Activated CD8-positive, alpha-beta T cell treated with anti-CD3 and anti-CD28 coated beads for 36 hours (primary cell): ENCODE results near the gene MIP. TPM values are rescaled to one million over a fixed set of nuclear protein-coding genes. Genes with fewer than 3 reads are reported as not detected.

ENCODE experiments used
- ATAC-seq: fragments of 200-7000 bp; cut with Tn5 transposase; one replicate; pipeline ENCODE4 v1.10.0; 2021; ENCODE audit warnings: mild to moderate bottlenecking, moderate library complexity
- CTCF ChIA-PET: fragments of 350-600 bp; sonication (Branson Sonifier 250); formaldehyde crosslinking; loops from one replicate; lab custom pipeline; 2021; ENCODE audit warnings: antibody characterized with exemption; lab: Charles Lee
- POLR2A ChIA-PET: fragments of 350-600 bp; sonication (Branson Sonifier 250); formaldehyde crosslinking; loops from one replicate; lab custom pipeline; 2021; ENCODE audit warnings: antibody characterized with exemption; lab: Charles Lee
- DNase-seq: peaks from one replicate; pipeline ENCODE4 v3.0.0-alpha.2; 2020
- H3K27ac Mint-ChIP-seq: one replicate; pipeline ENCODE4 v1.8.0; 2021; ENCODE audit warnings: mild to moderate bottlenecking, mixed read lengths
- H3K27me3 Mint-ChIP-seq: one replicate; pipeline ENCODE4 v1.8.0; 2021; ENCODE audit warnings: mixed read lengths
- H3K36me3 Mint-ChIP-seq: one replicate; pipeline ENCODE4 v1.8.0; 2021; ENCODE audit warnings: low read depth, mixed read lengths
- H3K4me1 Mint-ChIP-seq: one replicate; pipeline ENCODE4 v1.8.0; 2021; ENCODE audit warnings: low read depth, mixed read lengths
- H3K4me3 Mint-ChIP-seq: one replicate; pipeline ENCODE4 v1.8.0; 2021; ENCODE audit warnings: mild to moderate bottlenecking, moderate library complexity, mixed read lengths
- H3K9me3 Mint-ChIP-seq: one replicate; pipeline ENCODE4 v1.8.0; 2021; ENCODE audit warnings: mixed read lengths
- CTCF ChIP-seq: fragments of 200-600 bp; IDR thresholded peaks from one replicate; pipeline ENCODE4 v1.8.0; 2022; ENCODE audit warnings: antibody characterized with exemption, mild to moderate bottlenecking
- intact Hi-C: fragments of 100-400 bp; cut with micrococcal nuclease; formaldehyde crosslinking; loops from one replicate; pipeline ENCODE4 v1.10.0; 2022
- total RNA-seq, 2 experiments: library from RNA; stranded (reverse); gene quantifications; one replicate each; pipeline ENCODE4 v1.2.3, GENCODE V29; 2021

MIP gene
- total RNA-seq, 2 experiments from 2014 or later: not detected

- ATAC-seq: no peak
- no peak for TF ChIP-seq CTCF
- no peak overlapping the region for H3K4me3 Mint-ChIP-seq
- DNase-seq: no peak
- H3K27me3 Mint-ChIP-seq: peaks cover 16% of the 10 kb centered on the region
- peaks cover 27% of the 10 kb centered on the region for H3K4me1 Mint-ChIP-seq
- CTCF ChIA-PET: interaction anchor here (1.2 to 1.8 kb wide), 3 partner anchors 11 to 110 kb away, joined by 5 to 6 read pairs (median 5); no protein-coding TSS in a partner anchor
- intact Hi-C loops: no loop called here
- no peak overlapping the region for H3K27ac Mint-ChIP-seq
- H3K9me3 Mint-ChIP-seq: peaks cover 5% of the 10 kb centered on the region
- peaks cover 3% of the 10 kb centered on the region for H3K36me3 Mint-ChIP-seq
- POLR2A ChIA-PET: interaction anchor here (1.1 kb wide), 1 partner anchor 14 kb away, joined by 3 read pairs; no protein-coding TSS in a partner anchor
These were observed 30.1 kb upstream of the MIP start for GRCh38 chr12:56484566-56484965.

- no peak for ATAC-seq
- H3K4me3 Mint-ChIP-seq: no peak overlapping the region
These were observed 25.2 kb upstream of the MIP start for GRCh38 chr12:56479625-56480024.

GRCh38 chr12:56477521-56478225 lies 23.2 kb upstream of the MIP start:
- ATAC-seq: no peak
- no peak for DNase-seq
- intact Hi-C loops: no loop called here
- peaks cover 2% of the 10 kb centered on the region for H3K36me3 Mint-ChIP-seq
- CTCF ChIA-PET: interaction anchor here (0.6 kb wide), 1 partner anchor 103 kb away, joined by 4 read pairs; no protein-coding TSS in a partner anchor
- POLR2A ChIA-PET: interaction anchor here (1.1 to 2.9 kb wide), 2 partner anchors 9 to 18 kb away, joined by 4 to 9 read pairs; partner anchors contain the start of gene SPRYD4
- H3K27me3 Mint-ChIP-seq: no peaks in the 10 kb centered on the region
- H3K27ac Mint-ChIP-seq: no peak overlapping the region
- peaks cover 15% of the 10 kb centered on the region for H3K4me1 Mint-ChIP-seq
- H3K4me3 Mint-ChIP-seq: no peak overlapping the region
- no peaks in the 10 kb centered on the region for H3K9me3 Mint-ChIP-seq
- no peak for TF ChIP-seq CTCF

More at GRCh38 chr12:56479625-56480024, 25.2 kb upstream of the MIP start:
- DNase-seq: no peak
- no peak overlapping the region for H3K27ac Mint-ChIP-seq
- no peaks in the 10 kb centered on the region for H3K27me3 Mint-ChIP-seq
- ChIA-PET CTCF (interaction anchor here (1.0 to 1.5 kb wide), 2 partner anchors 11 to 17 kb away, joined by 3 to 4 read pairs; partner anchors contain the start of gene SPRYD4), POLR2A (interaction anchor here (2.9 kb wide), 1 partner anchor 11 kb away, joined by 9 read pairs; the partner anchor contains the start of gene SPRYD4)
- H3K4me1 Mint-ChIP-seq: peaks cover 11% of the 10 kb centered on the region
- intact Hi-C loops: no loop called here
- no peak for TF ChIP-seq CTCF
- H3K9me3 Mint-ChIP-seq: no peaks in the 10 kb centered on the region
- H3K36me3 Mint-ChIP-seq: no peaks in the 10 kb centered on the region

- ChIA-PET CTCF (no interaction called here), POLR2A (interaction anchor here (1.1 to 2.9 kb wide), 2 partner anchors 8 to 19 kb away, joined by 4 to 9 read pairs; partner anchors contain the start of gene SPRYD4)
- H3K9me3 Mint-ChIP-seq: no peaks in the 10 kb centered on the region
- H3K4me1 Mint-ChIP-seq: peaks cover 17% of the 10 kb centered on the region
- ATAC-seq: no peak
- H3K36me3 Mint-ChIP-seq: peaks cover 3% of the 10 kb centered on the region
- intact Hi-C loops: no loop called here
- TF ChIP-seq CTCF: no peak
- DNase-seq: no peak
- H3K27me3 Mint-ChIP-seq: no peaks in the 10 kb centered on the region
- H3K4me3 Mint-ChIP-seq: no peak overlapping the region
- H3K27ac Mint-ChIP-seq: no peak overlapping the region
These were observed 22.5 kb upstream of the MIP start for GRCh38 chr12:56476972-56477432.

- Mint-ChIP-seq H3K27ac (no peak overlapping the region), H3K4me3 (no peak overlapping the region), H3K27me3 (no peaks in the 10 kb centered on the region), H3K4me1 (peaks cover 25% of the 10 kb centered on the region), H3K9me3 (no peaks in the 10 kb centered on the region), H3K36me3 (peaks cover 8% of the 10 kb centered on the region)
- no peak for TF ChIP-seq CTCF
- ChIA-PET POLR2A (interaction anchor here (0.6 to 0.7 kb wide), 2 partner anchors 34 to 113 kb away, joined by 3 read pairs; no protein-coding TSS in a partner anchor), CTCF (no interaction called here)
- DNase-seq: no peak
- intact Hi-C loops: no loop called here
- ATAC-seq: no peak
These were observed 21.7 kb upstream of the MIP start for GRCh38 chr12:56476143-56476542.
